Central memory CD8-positive, alpha-beta T cell (primary cell): ENCODE data around the gene SLC7A8.
"Not testable (repeated sequence)": the region's sequence is repeated elsewhere in the genome, so short reads cannot be mapped to it uniquely, and the experiment has no call there.

Experiments
- ATAC-seq: fragments of 150-1000 bp; cut with Tn5 transposase; replicated peaks from 2 replicates; pipeline ENCODE4 v1.10.0; 2022; ENCODE audit warnings: mild to moderate bottlenecking, moderate FRiP score, moderate number of reproducible peaks; ENCODE audit not compliant: poor library complexity, severe bottlenecking; ENCODE audit errors: extremely low read depth
- DNase-seq, 2 donors: peaks; one replicate each; pipeline ENCODE4 v3.0.0; 2021; ENCODE audit warnings: low spot score in 2 of 2
- H3K27ac Mint-ChIP-seq: one replicate; pipeline ENCODE4 v1.8.0; 2022; ENCODE audit warnings: low read depth, mild to moderate bottlenecking, moderate library complexity, mixed read lengths
- H3K27me3 Mint-ChIP-seq: one replicate; pipeline ENCODE4 v1.8.0; 2022; ENCODE audit warnings: mixed read lengths
- H3K36me3 Mint-ChIP-seq: one replicate; pipeline ENCODE4 v1.8.0; 2022; ENCODE audit warnings: mild to moderate bottlenecking, moderate library complexity, mixed read lengths; ENCODE audit not compliant: insufficient read depth
- H3K4me1 Mint-ChIP-seq: one replicate; pipeline ENCODE4 v1.8.0; 2022; ENCODE audit warnings: mixed read lengths
- H3K4me3 Mint-ChIP-seq: one replicate; pipeline ENCODE4 v1.8.0; 2022; ENCODE audit warnings: mild to moderate bottlenecking, moderate library complexity, mixed read lengths
- H3K9me3 Mint-ChIP-seq: one replicate; pipeline ENCODE4 v1.8.0; 2022; ENCODE audit warnings: mixed read lengths

Gene SLC7A8

GRCh38 chr14:23202001-23202400 is 18.5 kb upstream of the SLC7A8 start:
- H3K36me3 Mint-ChIP-seq: no peaks in the 10 kb centered on the region
- DNase-seq (no peak), ATAC-seq (no peak)
- H3K4me1 Mint-ChIP-seq: no peaks in the 10 kb centered on the region
- H3K27me3 Mint-ChIP-seq: peaks cover 23% of the 10 kb centered on the region
- no peaks in the 10 kb centered on the region for H3K9me3 Mint-ChIP-seq
- no peak overlapping the region for H3K4me3 Mint-ChIP-seq
- H3K27ac Mint-ChIP-seq: no peak overlapping the region

DNA sequence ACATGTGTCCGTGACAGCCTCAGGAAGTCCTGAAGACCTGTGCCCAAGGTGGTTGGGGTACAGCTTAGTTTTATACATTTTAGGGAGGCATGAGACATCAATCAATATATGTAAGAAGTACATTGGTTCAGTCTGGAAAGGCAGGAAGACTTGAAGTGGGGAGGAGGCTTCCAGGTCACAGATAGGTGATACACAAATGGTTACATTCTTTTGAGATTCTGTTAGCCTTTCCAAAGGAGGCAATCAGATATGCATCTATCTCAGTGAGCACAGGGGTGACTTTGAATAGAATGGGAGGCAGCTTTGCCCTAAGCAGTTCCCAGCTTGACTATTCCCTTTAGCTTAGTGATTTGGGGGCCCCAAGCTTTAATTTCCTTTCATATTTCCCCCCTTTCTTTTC is 15.7 kb upstream of the SLC7A8 start:
- not testable (repeated sequence) for H3K9me3 Mint-ChIP-seq, H3K27ac Mint-ChIP-seq, H3K36me3 Mint-ChIP-seq

GRCh38 chr14:23196487-23196886 is 13.0 kb upstream of the SLC7A8 start:
- peaks cover 20% of the 10 kb centered on the region for H3K27me3 Mint-ChIP-seq
- not testable (repeated sequence) for H3K9me3 Mint-ChIP-seq, H3K4me1 Mint-ChIP-seq, ATAC-seq, DNase-seq, H3K36me3 Mint-ChIP-seq, H3K4me3 Mint-ChIP-seq, H3K27ac Mint-ChIP-seq

More for the DNA sequence above, 15.7 kb upstream of the SLC7A8 start:
- not testable (repeated sequence) for H3K4me1 Mint-ChIP-seq, DNase-seq, ATAC-seq, H3K4me3 Mint-ChIP-seq
- H3K27me3 Mint-ChIP-seq: peaks cover 17% of the 10 kb centered on the region

DNA sequence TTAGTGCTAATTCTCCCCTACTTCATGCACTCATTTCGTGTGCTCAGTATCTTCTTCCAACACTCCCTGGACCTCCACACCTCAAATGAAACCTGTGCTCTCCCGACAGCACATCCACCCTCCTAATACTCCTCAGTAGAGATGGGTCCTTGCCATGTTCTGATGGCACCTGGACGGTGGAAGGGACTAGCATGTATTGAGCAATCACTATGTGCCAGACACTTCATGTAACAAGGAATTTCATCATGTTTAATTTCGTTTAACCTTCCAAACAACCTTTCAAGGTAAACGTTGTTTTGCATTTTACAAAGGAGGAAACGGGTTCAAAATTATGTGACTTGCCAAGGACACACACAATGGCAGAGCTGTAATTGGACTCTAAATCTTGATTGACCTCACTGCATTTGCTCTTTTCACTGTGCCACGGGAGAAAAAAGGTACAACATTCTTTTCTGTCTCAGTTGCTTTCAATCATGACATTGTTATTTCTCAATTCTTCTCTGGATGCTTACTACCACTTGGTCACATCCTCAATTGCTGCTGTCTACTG is 12.2 kb upstream of the SLC7A8 start:
- DNase-seq (no peak), ATAC-seq (no peak)
- H3K4me1 Mint-ChIP-seq: no peaks in the 10 kb centered on the region

GRCh38 chr14:23193432-23193831 is 10.0 kb upstream of the SLC7A8 start:
- peaks cover 34% of the 10 kb centered on the region for H3K27me3 Mint-ChIP-seq
- no peaks in the 10 kb centered on the region for H3K9me3 Mint-ChIP-seq
- no peak overlapping the region for H3K4me3 Mint-ChIP-seq
- H3K27ac Mint-ChIP-seq: no peak overlapping the region
- no peaks in the 10 kb centered on the region for H3K4me1 Mint-ChIP-seq
- DNase-seq: no peak
- no peaks in the 10 kb centered on the region for H3K36me3 Mint-ChIP-seq
- no peak for ATAC-seq

More for the DNA sequence above, 12.2 kb upstream of the SLC7A8 start:
- Mint-ChIP-seq H3K27me3 (peaks cover 27% of the 10 kb centered on the region), H3K4me3 (no peak overlapping the region), H3K27ac (no peak overlapping the region), H3K36me3 (no peaks in the 10 kb centered on the region), H3K9me3 (no peaks in the 10 kb centered on the region)

- Mint-ChIP-seq H3K36me3 (no peaks in the 10 kb centered on the region), H3K27me3 (peaks cover 13% of the 10 kb centered on the region), H3K9me3 (no peaks in the 10 kb centered on the region), H3K27ac (no peak overlapping the region), H3K4me1 (no peaks in the 10 kb centered on the region), H3K4me3 (no peak overlapping the region)
- DNase-seq (no peak), ATAC-seq (no peak)
Measured at GRCh38 chr14:23187925-23188324, 4.5 kb upstream of the SLC7A8 start.

DNA sequence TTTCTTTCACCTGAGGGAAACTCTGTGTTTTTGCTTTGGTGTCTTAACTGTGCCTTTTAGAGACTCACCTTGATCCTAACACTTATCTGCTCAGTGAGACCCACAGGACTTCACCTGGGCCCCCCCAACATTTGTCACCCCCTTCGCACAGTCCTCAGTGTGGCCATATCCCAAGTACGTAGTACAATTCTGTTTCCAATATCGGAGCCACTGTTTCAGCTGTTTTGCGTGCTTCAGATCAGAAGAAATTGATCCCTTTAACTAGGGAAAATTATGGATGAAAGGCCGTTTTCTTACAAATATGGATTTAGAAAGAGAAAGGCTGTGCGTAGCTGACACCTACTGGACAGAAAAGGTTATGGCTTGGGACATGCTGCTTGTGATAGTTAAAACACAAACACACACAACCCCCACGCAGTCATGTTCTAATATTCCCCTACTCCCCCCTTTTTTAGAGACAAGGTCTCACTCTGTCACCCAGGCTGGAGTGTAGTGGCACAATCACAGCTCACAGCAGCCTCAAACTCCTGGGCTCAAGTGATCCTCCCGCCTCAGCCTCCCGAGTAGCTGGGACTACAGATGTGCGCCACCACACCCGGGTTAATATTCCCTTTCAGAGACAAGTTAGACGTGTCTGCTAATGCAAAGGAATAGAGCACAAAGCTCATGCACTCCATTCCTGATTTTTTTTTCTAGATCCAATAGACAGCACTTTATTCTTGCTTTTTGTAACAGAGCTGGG is 3.6 kb upstream of the SLC7A8 start:
- no peaks in the 10 kb centered on the region for H3K4me1 Mint-ChIP-seq
- H3K9me3 Mint-ChIP-seq: no peaks in the 10 kb centered on the region
- H3K36me3 Mint-ChIP-seq: no peaks in the 10 kb centered on the region
- no peak for DNase-seq
- H3K4me3 Mint-ChIP-seq: no peak overlapping the region
- H3K27me3 Mint-ChIP-seq: peaks cover 13% of the 10 kb centered on the region
- no peak overlapping the region for H3K27ac Mint-ChIP-seq
- ATAC-seq: no peak

DNA sequence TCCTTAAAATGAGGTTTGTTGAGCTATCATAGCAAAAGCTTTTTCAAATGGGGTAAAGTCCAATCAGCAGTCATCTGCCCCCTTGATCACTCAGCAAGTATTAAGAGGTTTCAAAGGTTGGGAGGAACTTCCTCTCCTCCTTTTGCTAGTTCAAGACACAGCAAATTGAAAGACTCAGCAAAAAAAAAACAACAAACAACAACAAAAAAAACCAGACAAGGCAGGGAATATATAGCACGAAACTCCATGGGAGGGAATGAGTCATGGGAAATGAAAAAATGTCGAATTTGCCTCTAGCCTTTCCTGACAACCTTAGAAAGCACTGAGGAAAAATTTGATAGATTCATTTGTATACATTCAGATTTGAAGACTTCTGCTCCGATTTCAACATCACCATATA is 1.6 kb upstream of the SLC7A8 start:
- Mint-ChIP-seq H3K9me3 (no peaks in the 10 kb centered on the region), H3K27ac (no peak overlapping the region), H3K27me3 (peaks cover 1% of the 10 kb centered on the region), H3K4me3 (no peak overlapping the region), H3K36me3 (no peaks in the 10 kb centered on the region), H3K4me1 (no peaks in the 10 kb centered on the region)
- no peak for DNase-seq
- ATAC-seq: no peak

DNA sequence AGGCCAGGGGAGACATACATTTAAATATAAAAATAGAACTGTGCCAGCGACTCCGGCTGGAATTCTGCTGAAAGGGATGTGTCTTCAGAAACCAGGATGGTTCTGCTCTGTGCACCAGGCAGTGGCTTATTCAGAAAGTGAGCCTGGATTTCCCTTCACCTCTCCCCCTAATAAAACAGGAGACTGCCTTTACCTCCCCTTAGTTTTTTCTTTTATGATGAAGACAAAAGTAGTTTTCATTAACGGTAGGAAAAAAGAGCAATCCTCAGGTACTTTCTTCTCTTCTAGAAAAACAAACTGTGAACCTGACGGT is 346 bp downstream of the SLC7A8 start:
- ATAC-seq (no peak), DNase-seq (no peak)
- H3K9me3 Mint-ChIP-seq: no peaks in the 10 kb centered on the region
- no peaks in the 10 kb centered on the region for H3K4me1 Mint-ChIP-seq
- H3K4me3 Mint-ChIP-seq: no peak overlapping the region
- H3K27me3 Mint-ChIP-seq: no peaks in the 10 kb centered on the region
- H3K36me3 Mint-ChIP-seq: no peaks in the 10 kb centered on the region
- no peak overlapping the region for H3K27ac Mint-ChIP-seq

DNA sequence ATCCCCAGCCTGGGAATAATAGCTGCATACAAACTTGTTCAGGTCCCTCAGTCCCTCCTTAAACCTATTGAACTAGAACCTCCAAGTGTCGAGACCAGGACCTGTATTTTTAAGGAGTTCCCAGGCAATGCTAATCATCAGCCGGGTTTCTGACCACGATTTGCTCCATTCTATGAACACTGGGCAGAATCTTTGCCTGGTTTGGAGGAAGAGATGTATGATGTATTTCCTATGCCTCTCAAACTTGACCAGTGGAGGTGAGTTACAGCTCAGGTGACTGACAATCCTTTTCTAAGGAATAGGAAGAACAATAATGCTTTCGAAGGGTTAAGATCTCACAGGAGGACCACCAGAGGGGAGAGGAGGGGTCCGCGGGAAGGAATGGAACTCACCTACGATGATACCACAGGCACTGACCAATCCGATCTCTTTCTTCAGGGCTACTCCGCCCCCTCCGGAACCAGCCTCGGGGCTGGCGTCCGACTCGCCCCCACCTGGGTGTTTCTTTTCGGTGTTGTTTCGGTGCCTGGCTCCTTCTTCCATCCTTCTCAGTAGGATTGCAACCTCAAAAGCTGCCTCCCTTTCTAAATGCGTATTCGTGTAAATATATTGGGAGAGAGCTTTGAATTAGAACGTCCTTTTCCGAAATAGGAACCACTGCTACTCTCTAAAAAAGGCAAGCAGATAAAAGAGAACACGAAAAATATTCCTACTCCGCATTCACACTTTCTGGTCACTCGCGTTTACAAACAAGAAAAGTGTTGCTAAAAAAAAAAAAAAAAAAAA is 895 bp downstream of the SLC7A8 start:
- ATAC-seq (no peak), DNase-seq (no peak)
- H3K4me3 Mint-ChIP-seq: no peak overlapping the region
- H3K9me3 Mint-ChIP-seq: no peaks in the 10 kb centered on the region
- H3K27me3 Mint-ChIP-seq: no peaks in the 10 kb centered on the region
- no peaks in the 10 kb centered on the region for H3K36me3 Mint-ChIP-seq
- no peak overlapping the region for H3K27ac Mint-ChIP-seq
- no peaks in the 10 kb centered on the region for H3K4me1 Mint-ChIP-seq

DNA sequence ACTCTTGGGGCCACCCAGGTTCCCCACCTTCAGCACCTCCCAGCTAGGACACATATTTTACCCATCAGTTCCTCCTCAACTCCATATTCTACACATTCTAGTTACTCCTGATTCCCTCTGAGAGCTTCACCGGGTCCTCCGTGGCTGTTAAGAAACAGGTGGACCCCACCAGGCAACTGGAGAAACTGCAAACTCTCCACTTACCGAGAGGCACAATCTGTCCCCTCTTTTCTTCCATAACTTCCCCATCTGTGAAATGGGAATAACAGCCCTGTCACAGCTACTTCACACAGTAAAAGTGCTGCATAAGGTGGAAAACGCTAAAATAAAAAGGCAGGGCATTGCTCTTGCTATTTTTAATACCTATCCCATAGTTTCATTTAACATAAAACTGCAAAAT is 1.5 kb downstream of the SLC7A8 start:
- Mint-ChIP-seq H3K27ac (no peak overlapping the region), H3K27me3 (no peaks in the 10 kb centered on the region), H3K36me3 (no peaks in the 10 kb centered on the region), H3K9me3 (no peaks in the 10 kb centered on the region), H3K4me3 (no peak overlapping the region), H3K4me1 (no peaks in the 10 kb centered on the region)
- DNase-seq: no peak
- no peak for ATAC-seq

DNA sequence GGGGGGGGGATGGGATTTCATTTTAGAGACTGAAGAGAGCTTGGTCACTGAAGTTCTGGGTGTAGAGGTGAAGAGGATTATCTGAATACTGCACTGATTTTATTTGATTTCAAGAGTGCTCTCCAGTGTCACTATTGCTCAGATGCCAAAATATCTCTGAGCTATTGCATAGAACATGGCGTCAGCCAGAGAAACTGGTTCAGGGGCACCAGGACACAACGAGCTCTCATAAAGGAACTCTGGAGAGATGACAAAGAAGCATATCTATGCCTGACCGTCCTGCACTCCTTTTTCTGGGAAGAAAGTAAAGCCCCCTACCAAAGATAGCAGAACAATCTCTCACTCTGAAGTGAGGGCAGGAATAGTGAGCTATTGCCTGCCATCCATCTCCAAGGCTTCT is 2.0 kb downstream of the SLC7A8 start:
- peaks cover 2% of the 10 kb centered on the region for H3K27me3 Mint-ChIP-seq
- DNase-seq: no peak
- H3K4me1 Mint-ChIP-seq: no peaks in the 10 kb centered on the region
- no peaks in the 10 kb centered on the region for H3K9me3 Mint-ChIP-seq
- no peak overlapping the region for H3K27ac Mint-ChIP-seq
- no peak for ATAC-seq
- H3K4me3 Mint-ChIP-seq: no peak overlapping the region
- no peaks in the 10 kb centered on the region for H3K36me3 Mint-ChIP-seq

DNA sequence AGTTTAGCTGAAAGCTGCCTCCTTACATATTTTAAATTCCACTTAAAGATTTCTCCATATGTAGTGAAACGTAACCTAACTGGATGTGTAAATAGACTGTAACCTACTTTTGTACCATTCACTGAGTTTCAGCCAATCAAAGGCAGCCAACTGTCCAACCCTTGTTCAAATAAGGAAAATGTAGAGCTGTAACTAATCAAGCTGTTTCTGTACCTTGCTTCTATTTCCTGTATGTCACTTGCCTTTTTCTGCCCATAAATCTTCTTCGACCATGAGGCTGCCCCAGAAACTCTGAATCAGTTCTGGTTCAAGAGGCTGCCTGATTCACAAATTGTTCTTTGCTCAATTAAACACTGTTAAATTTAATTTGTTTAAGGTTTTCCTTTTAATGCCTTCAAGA is 6.3 kb downstream of the SLC7A8 start:
- H3K9me3 Mint-ChIP-seq: no peaks in the 10 kb centered on the region
- H3K4me3 Mint-ChIP-seq: no peak overlapping the region
- H3K27ac Mint-ChIP-seq: no peak overlapping the region
- no peak for DNase-seq
- no peaks in the 10 kb centered on the region for H3K4me1 Mint-ChIP-seq
- H3K27me3 Mint-ChIP-seq: peaks cover 45% of the 10 kb centered on the region
- no peak for ATAC-seq
- no peaks in the 10 kb centered on the region for H3K36me3 Mint-ChIP-seq
